Activated CD8-positive, alpha-beta memory T cell treated with anti-CD3 and anti-CD28 coated beads for 4 hours (primary cell): ENCODE results near the gene C3orf18.

Experiments
- DNase-seq, 2 donors: peaks; one replicate each; pipeline ENCODE4 v3.0.0-alpha.2; 2020; ENCODE audit warnings: low read depth in 2 of 2

C3orf18 gene

GRCh38 chr3:50580683-50581458 lies 13.3 kb upstream of the C3orf18 start:
- DNase-seq, result no peak

- DNase-seq, result no peak
These were observed 9.8 kb upstream of the C3orf18 start for GRCh38 chr3:50577348-50577747.

- DNase-seq, result no peak
These were observed 7.8 kb upstream of the C3orf18 start for GRCh38 chr3:50575372-50575771.

- DNase-seq, result no peak
These were observed 6.9 kb upstream of the C3orf18 start for GRCh38 chr3:50574444-50574831.

GRCh38 chr3:50573566-50574443 lies 6.3 kb upstream of the C3orf18 start:
- peak; percentile 24 to 74 for DNase-seq

- DNase-seq, result no peak
These were observed 5.3 kb upstream of the C3orf18 start for GRCh38 chr3:50572801-50573371.

GRCh38 chr3:50572158-50572557 lies 4.6 kb upstream of the C3orf18 start:
- DNase-seq, result peak; percentile 64 to 71

- no peak for DNase-seq
These were observed 3.9 kb upstream of the C3orf18 start for GRCh38 chr3:50571486-50571885.

GRCh38 chr3:50570508-50571279 lies 3.1 kb upstream of the C3orf18 start:
- no peak for DNase-seq

- peak; percentile 78 to 92 for DNase-seq
These were observed 1.6 kb upstream of the C3orf18 start, which contains the start of gene HEMK1 for GRCh38 chr3:50568947-50569749. HEMK1 (plus strand) TSS chr3:50569522; CDS start chr3:50571105, 1,583 bp downstream.

GRCh38 chr3:50567011-50567385 lies 549 bp downstream of the C3orf18 start:
- DNase-seq, result no peak

- no peak for DNase-seq
These were observed 3.2 kb downstream of the C3orf18 start for GRCh38 chr3:50564321-50564720.

GRCh38 chr3:50563867-50564266 lies 3.7 kb downstream of the C3orf18 start:
- no peak for DNase-seq

GRCh38 chr3:50562861-50563260 lies 4.7 kb downstream of the C3orf18 start:
- DNase-seq, result no peak

GRCh38 chr3:50559702-50560101 lies 7.8 kb downstream of the C3orf18 start:
- no peak for DNase-seq

GRCh38 chr3:50557915-50558314 lies 9.6 kb downstream of the C3orf18 start:
- DNase-seq, result no peak

- no peak for DNase-seq
These were observed 10.4 kb downstream of the C3orf18 start for GRCh38 chr3:50557106-50557505.

- DNase-seq, result no peak
These were observed 13.0 kb downstream of the C3orf18 start for GRCh38 chr3:50554553-50554952.

GRCh38 chr3:50552598-50552997 lies 14.9 kb downstream of the C3orf18 start:
- DNase-seq, result no peak

- no peak for DNase-seq
These were observed 15.7 kb downstream of the C3orf18 start for GRCh38 chr3:50551681-50552435.
